GM19372 (cell line): ENCODE measurements around the gene BPIFB4.
"Not testable (repeated sequence)": the region's sequence is repeated elsewhere in the genome, so short reads cannot be mapped to it uniquely, and the experiment has no call there.

Experiments
- ATAC-seq: cut with Tn5 transposase; IDR thresholded peaks from one replicate; pipeline ENCODE4 v1.9.1; 2021; ENCODE audit warnings: mild to moderate bottlenecking, low read depth, moderate library complexity; ENCODE audit not compliant: unreplicated experiment

BPIFB4 gene

GRCh38 chr20:33079259-33079658 is at the start of gene BPIFB4:
TSS of gene BPIFB4 (plus strand) at chr20:33079643. CDS start at chr20:33081527, 1,884 bp downstream.
- ATAC-seq, result no peak

GRCh38 chr20:33030076-33030475 is 49.4 kb upstream of the BPIFB4 start:
- ATAC-seq, result no peak

GRCh38 chr20:33030569-33030968 is 48.9 kb upstream of the BPIFB4 start:
- ATAC-seq, result no peak

GRCh38 chr20:33031531-33031930 is 47.9 kb upstream of the BPIFB4 start, which contains the start of gene BPIFB6:
TSS of gene BPIFB6 (plus strand) at chr20:33031648. CDS start at chr20:33031648, 0 bp downstream.
- no peak for ATAC-seq

GRCh38 chr20:33032555-33032954 is 46.9 kb upstream of the BPIFB4 start:
- no peak for ATAC-seq

GRCh38 chr20:33033381-33033780 is 46.1 kb upstream of the BPIFB4 start:
- no peak for ATAC-seq

GRCh38 chr20:33034115-33034514 is 45.3 kb upstream of the BPIFB4 start:
- ATAC-seq, result no peak

- no peak for ATAC-seq
Measured at GRCh38 chr20:33034901-33035492, 44.4 kb upstream of the BPIFB4 start.

GRCh38 chr20:33037456-33037855 is 42.0 kb upstream of the BPIFB4 start:
- no peak for ATAC-seq

- ATAC-seq, result no peak
Measured at GRCh38 chr20:33038243-33038642, 41.2 kb upstream of the BPIFB4 start.

GRCh38 chr20:33042430-33042829 is 37.0 kb upstream of the BPIFB4 start:
- no peak for ATAC-seq

GRCh38 chr20:33042983-33043730 is 36.3 kb upstream of the BPIFB4 start:
- no peak for ATAC-seq

GRCh38 chr20:33043731-33044181 is 35.7 kb upstream of the BPIFB4 start:
- no peak for ATAC-seq

- not testable (repeated sequence) for ATAC-seq
Measured at GRCh38 chr20:33045129-33045721, 34.2 kb upstream of the BPIFB4 start.

GRCh38 chr20:33046412-33046811 is 33.0 kb upstream of the BPIFB4 start:
- no peak for ATAC-seq

GRCh38 chr20:33051333-33051732 is 28.1 kb upstream of the BPIFB4 start:
- no peak for ATAC-seq

- ATAC-seq, result no peak
Measured at GRCh38 chr20:33053291-33054106, 25.9 kb upstream of the BPIFB4 start, which contains the start of gene BPIFB3. TSS of gene BPIFB3 (plus strand) at chr20:33053903. CDS start at chr20:33055436, 1,533 bp downstream.

GRCh38 chr20:33054381-33054780 is 25.1 kb upstream of the BPIFB4 start:
- ATAC-seq, result no peak

GRCh38 chr20:33054791-33055190 is 24.7 kb upstream of the BPIFB4 start:
- no peak for ATAC-seq

GRCh38 chr20:33059136-33059535 is 20.3 kb upstream of the BPIFB4 start:
- ATAC-seq, result no peak
